Mesenteric fat pad (tissue), 1 donor: ENCODE data around the gene SRF. TPM values are rescaled to one million over a fixed set of nuclear protein-coding genes. Genes with fewer than 3 reads are reported as not detected.

Source experiments
- total RNA-seq: library from RNA; stranded (reverse); fragmentation: NEBNext Ultra II Directional; extraction: Animal tissue kit (Norgen Biotek cat#: 25700); gene quantifications from one replicate; pipeline ENCODE4 v1.2.1, GENCODE V29; 2021
- donor health status: DM: yes; HTN: yes; CAD: no.

The SRF gene
- total RNA-seq, 1 donor from 2014 or later, result 34.2 TPM

Other genes starting within 250 kb of the SRF start
- gene CNPY3, start 241.8 kb upstream of the SRF start, total RNA-seq, result 27.4 TPM
- gene GNMT, start 210.5 kb upstream of the SRF start, total RNA-seq, result 0.61 TPM
- 13.4 TPM for gene PEX6, start 192.1 kb upstream of the SRF start, total RNA-seq
- gene PPP2R5D, start 186.7 kb upstream of the SRF start, total RNA-seq, result 27.8 TPM
- 46.1 TPM for gene MEA1, start 157.3 kb upstream of the SRF start, total RNA-seq
- gene KLHDC3, start 157.0 kb upstream of the SRF start, total RNA-seq, result 71.6 TPM
- gene RRP36, start 149.6 kb upstream of the SRF start, total RNA-seq, result 51.9 TPM
- 13.7 TPM for gene CUL7, start 117.4 kb upstream of the SRF start, total RNA-seq
- gene MRPL2, start 111.8 kb upstream of the SRF start, total RNA-seq, result 59.3 TPM
- gene KLC4, start 111.6 kb upstream of the SRF start, total RNA-seq, result 18.1 TPM
- 13.6 TPM for gene PTK7, start 95.0 kb upstream of the SRF start, total RNA-seq
- 26.6 TPM for gene CUL9, start 10.9 kb downstream of the SRF start, total RNA-seq
- 36.5 TPM for gene DNPH1, start 58.2 kb downstream of the SRF start, total RNA-seq
- gene TTBK1, start 72.2 kb downstream of the SRF start, total RNA-seq, result 0.06 TPM
- gene SLC22A7, start 127.0 kb downstream of the SRF start, total RNA-seq, result not detected
- gene CRIP3, start 137.6 kb downstream of the SRF start, total RNA-seq, result 0.58 TPM
- 16.1 TPM for gene ZNF318, start 198.4 kb downstream of the SRF start, total RNA-seq